ENCODE data around the gene KCNA3.

DNA sequence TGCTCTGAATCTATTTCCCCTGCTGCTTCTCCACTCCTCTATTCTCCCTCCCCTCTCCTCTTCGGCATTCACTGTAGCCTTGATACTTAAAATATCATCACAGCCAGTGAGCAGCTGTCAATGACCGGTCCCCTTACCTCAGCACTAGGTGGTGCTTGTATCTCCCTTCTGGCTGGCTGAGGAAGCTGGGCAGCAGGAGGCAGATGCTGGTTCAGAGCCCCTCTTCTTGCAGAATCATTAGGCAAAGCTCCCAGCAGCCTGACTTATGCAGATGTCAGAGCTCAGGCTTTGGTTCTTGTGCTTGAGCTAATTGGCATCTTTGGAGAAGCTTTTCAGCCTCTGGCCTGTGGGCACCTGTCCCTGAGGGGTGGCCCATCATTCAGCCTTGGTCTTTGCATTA is 36.7 kb downstream of the KCNA3 start:
- no peak for TF ChIP-seq POLR2AphosphoS5 (IDR thresholded peaks at IDR 0.05; ENCODE audit: low read depth, low read length)
- no peak for TF ChIP-seq TAF1 (IDR thresholded peaks at IDR 0.05; ENCODE audit: borderline replicate concordance, insufficient read depth, low read length)
- TF ChIP-seq, protein P1, sequence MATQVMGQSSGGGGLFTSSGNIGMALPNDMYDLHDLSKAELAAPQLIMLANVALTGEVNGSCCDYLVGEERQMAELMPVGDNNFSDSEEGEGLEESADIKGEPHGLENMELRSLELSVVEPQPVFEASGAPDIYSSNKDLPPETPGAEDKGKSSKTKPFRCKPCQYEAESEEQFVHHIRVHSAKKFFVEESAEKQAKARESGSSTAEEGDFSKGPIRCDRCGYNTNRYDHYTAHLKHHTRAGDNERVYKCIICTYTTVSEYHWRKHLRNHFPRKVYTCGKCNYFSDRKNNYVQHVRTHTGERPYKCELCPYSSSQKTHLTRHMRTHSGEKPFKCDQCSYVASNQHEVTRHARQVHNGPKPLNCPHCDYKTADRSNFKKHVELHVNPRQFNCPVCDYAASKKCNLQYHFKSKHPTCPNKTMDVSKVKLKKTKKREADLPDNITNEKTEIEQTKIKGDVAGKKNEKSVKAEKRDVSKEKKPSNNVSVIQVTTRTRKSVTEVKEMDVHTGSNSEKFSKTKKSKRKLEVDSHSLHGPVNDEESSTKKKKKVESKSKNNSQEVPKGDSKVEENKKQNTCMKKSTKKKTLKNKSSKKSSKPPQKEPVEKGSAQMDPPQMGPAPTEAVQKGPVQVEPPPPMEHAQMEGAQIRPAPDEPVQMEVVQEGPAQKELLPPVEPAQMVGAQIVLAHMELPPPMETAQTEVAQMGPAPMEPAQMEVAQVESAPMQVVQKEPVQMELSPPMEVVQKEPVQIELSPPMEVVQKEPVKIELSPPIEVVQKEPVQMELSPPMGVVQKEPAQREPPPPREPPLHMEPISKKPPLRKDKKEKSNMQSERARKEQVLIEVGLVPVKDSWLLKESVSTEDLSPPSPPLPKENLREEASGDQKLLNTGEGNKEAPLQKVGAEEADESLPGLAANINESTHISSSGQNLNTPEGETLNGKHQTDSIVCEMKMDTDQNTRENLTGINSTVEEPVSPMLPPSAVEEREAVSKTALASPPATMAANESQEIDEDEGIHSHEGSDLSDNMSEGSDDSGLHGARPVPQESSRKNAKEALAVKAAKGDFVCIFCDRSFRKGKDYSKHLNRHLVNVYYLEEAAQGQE (IDR thresholded peaks at IDR 0.05; ENCODE audit: insufficient read depth in 1 of 2, low read depth in 2 of 2, low read length in 2 of 2), result no peak

Data from PFSK-1 (cell line).